Body of pancreas (tissue), 4 donors: ENCODE data around the gene DTWD2.
A peak's percentile ranks its signal among the peaks of the same experiment; 100 is the strongest.

ENCODE experiments used
- CTCF ChIP-seq, 7 experiments: fragments of 450-650 bp in 4 of 7; fragments of 200-600 bp in 3 of 7; sonication (generic) in 3 of 7; IDR thresholded peaks; one replicate each; pipeline ENCODE4 v1.5.1; 2016 to 2019; ENCODE audit warnings: antibody characterized with exemption in 7 of 7
- POLR2A ChIP-seq, 3 donors: fragments of 450-650 bp; IDR thresholded peaks; one replicate each; pipeline ENCODE4 v1.6.1; 2016; ENCODE audit warnings: antibody characterized with exemption in 3 of 3, mild to moderate bottlenecking in 2 of 3

DNA sequence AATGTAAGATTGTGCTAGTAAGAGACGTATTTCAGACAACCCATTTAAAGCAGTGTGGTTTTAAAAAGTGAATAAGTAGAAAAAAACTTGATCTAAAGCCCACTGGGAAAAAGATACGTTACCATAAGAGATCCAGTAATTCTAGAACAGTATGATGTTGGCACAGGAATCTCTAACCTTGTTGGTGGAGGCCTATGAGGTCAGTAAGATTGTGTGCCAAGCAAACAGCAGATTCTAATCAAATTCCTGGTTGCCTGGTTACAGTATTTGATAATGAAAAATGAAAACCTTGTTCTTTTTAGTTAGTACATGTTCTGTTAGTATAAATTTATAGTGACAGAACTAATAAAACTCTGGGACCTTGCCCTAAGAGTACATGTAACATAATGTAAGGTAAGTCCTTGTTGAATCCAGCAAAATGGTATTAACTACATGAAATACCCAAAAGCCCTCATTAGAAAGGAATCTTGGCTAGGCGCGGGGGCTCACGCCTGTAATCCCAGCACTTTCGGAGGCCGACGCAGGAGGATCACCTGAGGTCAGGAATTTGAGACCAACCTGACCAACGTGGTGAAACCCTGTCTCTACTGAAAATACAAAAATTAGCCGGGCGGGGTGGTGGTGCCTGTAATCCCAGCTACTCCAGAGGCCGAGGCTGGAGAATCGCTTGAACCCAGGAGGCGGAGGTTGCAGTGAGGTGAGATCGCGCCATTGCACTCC, 49.3 kb upstream of the DTWD2 start:
- TF ChIP-seq CTCF (IDR thresholded peaks at IDR 0.05) = no peak
- peak in 1 of 3 donors; percentile 26 for TF ChIP-seq POLR2A (IDR thresholded peaks at IDR 0.05)
